H9 (cell line): ENCODE results near the gene ZFYVE19. TPM values are rescaled to one million over a fixed set of nuclear protein-coding genes. Genes with fewer than 3 reads are reported as not detected.

Experiments
- DNase-seq: peaks from one replicate; pipeline ENCODE4 v3.0.0-alpha.2; 2017
- H2AFZ ChIP-seq: one replicate; pipeline ENCODE4 v1.6.1; 2013; ENCODE audit warnings: mild to moderate bottlenecking, low read length, control low read depth, moderate library complexity
- H2AK5ac ChIP-seq: 2 replicates; pipeline ENCODE4 v1.6.1; 2013; ENCODE audit warnings: low read length, control low read depth, mixed read lengths; ENCODE audit not compliant: insufficient read length
- H2BK120ac ChIP-seq: one replicate; pipeline ENCODE4 v1.6.1; 2013; ENCODE audit warnings: low read depth, mild to moderate bottlenecking, low read length, control low read depth, inconsistent platforms; ENCODE audit not compliant: poor library complexity, severe bottlenecking
- H2BK12ac ChIP-seq: 2 replicates; pipeline ENCODE4 v1.6.1; 2013; ENCODE audit warnings: low read length, control low read depth, mixed read lengths, low read depth; ENCODE audit not compliant: insufficient read length
- H2BK15ac ChIP-seq: 2 replicates; pipeline ENCODE4 v1.6.1; 2013; ENCODE audit warnings: low read depth, low read length, control low read depth
- H2BK20ac ChIP-seq: one replicate; pipeline ENCODE4 v1.6.1; 2013; ENCODE audit warnings: low read depth, mild to moderate bottlenecking, low read length, control low read depth, inconsistent platforms; ENCODE audit not compliant: poor library complexity, severe bottlenecking
- H2BK5ac ChIP-seq: 2 replicates; pipeline ENCODE4 v1.6.1; 2013; ENCODE audit warnings: low read length, control low read depth, mixed read lengths; ENCODE audit not compliant: insufficient read length
- H3K14ac ChIP-seq: 2 replicates; pipeline ENCODE4 v1.6.1; 2013; ENCODE audit warnings: low read length, control low read depth; ENCODE audit not compliant: insufficient read depth
- H3K18ac ChIP-seq: 2 replicates; pipeline ENCODE4 v1.6.1; 2013; ENCODE audit warnings: low read depth, mild to moderate bottlenecking, mixed read lengths, low read length, control low read depth; ENCODE audit not compliant: insufficient read length
- H3K23ac ChIP-seq: 2 replicates; pipeline ENCODE4 v1.6.1; 2013; ENCODE audit warnings: low read length, control low read depth, mixed read lengths, low read depth; ENCODE audit not compliant: insufficient read length
- H3K23me2 ChIP-seq: 2 replicates; pipeline ENCODE4 v1.6.1; 2013; ENCODE audit warnings: low read depth, mild to moderate bottlenecking, mixed read lengths, low read length, control low read depth; ENCODE audit not compliant: insufficient read length, poor library complexity, severe bottlenecking
- H3K27ac ChIP-seq: 2 replicates; pipeline ENCODE4 v1.5.1; 2013; ENCODE audit warnings: low read length, control low read depth, mixed read lengths, low read depth; ENCODE audit not compliant: insufficient read length
- H3K27me3 ChIP-seq: 2 replicates; pipeline ENCODE4 v1.6.1; 2013; ENCODE audit warnings: low read length, control low read depth, inconsistent platforms; ENCODE audit not compliant: insufficient read depth
- H3K4ac ChIP-seq: 2 replicates; pipeline ENCODE4 v1.6.1; 2013; ENCODE audit warnings: low read depth, mild to moderate bottlenecking, control low read depth, inconsistent platforms, low read length, moderate library complexity
- H3K4me1 ChIP-seq: 2 replicates; pipeline ENCODE4 v1.6.1; 2013; ENCODE audit warnings: low read length, control low read depth, inconsistent platforms; ENCODE audit not compliant: insufficient read depth
- H3K4me2 ChIP-seq: 2 replicates; pipeline ENCODE4 v1.6.1; 2013; ENCODE audit warnings: low read length, control low read depth, mixed read lengths; ENCODE audit not compliant: insufficient read length, insufficient read depth
- H3K56ac ChIP-seq: 2 replicates; pipeline ENCODE4 v1.6.1; 2013; ENCODE audit warnings: low read depth, mild to moderate bottlenecking, mixed read lengths, low read length, control low read depth; ENCODE audit not compliant: insufficient read length
- H3K79me1 ChIP-seq: 2 replicates; pipeline ENCODE4 v1.6.1; 2013; ENCODE audit warnings: low read depth, mild to moderate bottlenecking, moderate library complexity, low read length, control low read depth, inconsistent platforms; ENCODE audit not compliant: insufficient read depth, poor library complexity, severe bottlenecking
- H3K79me2 ChIP-seq: 2 replicates; pipeline ENCODE4 v1.6.1; 2013; ENCODE audit warnings: low read length, control low read depth, inconsistent platforms; ENCODE audit not compliant: insufficient read depth
- H3K9ac ChIP-seq: 2 replicates; pipeline ENCODE4 v1.6.1; 2013; ENCODE audit warnings: low read length, control low read depth, mixed read lengths; ENCODE audit not compliant: insufficient read length; ENCODE audit errors: extremely low read depth
- H3K9me3 ChIP-seq: one replicate; pipeline ENCODE4 v1.6.1; 2013; ENCODE audit warnings: low read depth, low read length, inconsistent platforms; ENCODE audit not compliant: control insufficient read depth
- H3T11ph ChIP-seq: one replicate; pipeline ENCODE4 v1.6.1; 2013; ENCODE audit warnings: mild to moderate bottlenecking, low read length, control low read depth, inconsistent platforms
- H4K20me1 ChIP-seq: one replicate; pipeline ENCODE4 v1.6.1; 2013; ENCODE audit not compliant: control insufficient read depth, insufficient read length, insufficient read depth
- H4K5ac ChIP-seq: 2 replicates; pipeline ENCODE4 v1.6.1; 2013; ENCODE audit warnings: low read depth, mild to moderate bottlenecking, mixed read lengths, low read length, control low read depth; ENCODE audit not compliant: insufficient read length
- H4K8ac ChIP-seq: replicated peaks from 2 replicates; pipeline ENCODE4 v1.6.1; 2013; ENCODE audit warnings: low read length, control low read depth, mixed read lengths, low read depth; ENCODE audit not compliant: insufficient read length
- H4K91ac ChIP-seq: 2 replicates; pipeline ENCODE4 v1.6.1; 2013; ENCODE audit warnings: low read depth, mild to moderate bottlenecking, moderate library complexity, mixed read lengths, low read length, control low read depth; ENCODE audit not compliant: insufficient read length
- H3K27ac Mint-ChIP-seq, 3 experiments: 2 replicates in 2 of 3; 3 replicates in 1 of 3; pipeline ENCODE4 v1.8.0; 2020 to 2021; ENCODE audit warnings: mixed read lengths in 3 of 3, mild to moderate bottlenecking in 1 of 3, moderate library complexity in 1 of 3
- H3K27me3 Mint-ChIP-seq: 2 replicates; pipeline ENCODE4 v1.8.0; 2021; ENCODE audit warnings: low read depth, mild to moderate bottlenecking, moderate library complexity, mixed read lengths
- H3K36me3 Mint-ChIP-seq, 3 experiments: 2 replicates in 2 of 3; 3 replicates in 1 of 3; pipeline ENCODE4 v1.8.0; 2020 to 2021; ENCODE audit warnings: low read depth in 3 of 3, mixed read lengths in 3 of 3; ENCODE audit not compliant: insufficient read depth in 1 of 3
- H3K4me1 Mint-ChIP-seq, 2 experiments: 2 replicates each; pipeline ENCODE4 v1.8.0; 2020; ENCODE audit warnings: mixed read lengths in 2 of 2
- H3K4me3 Mint-ChIP-seq, 2 experiments: 2 replicates in 1 of 2; 3 replicates in 1 of 2; pipeline ENCODE4 v1.8.0; 2020 to 2021; ENCODE audit warnings: mild to moderate bottlenecking in 2 of 2, mixed read lengths in 2 of 2, moderate library complexity in 1 of 2
- H3K9me3 Mint-ChIP-seq, 2 experiments: 2 replicates in 1 of 2; 3 replicates in 1 of 2; pipeline ENCODE4 v1.8.0; 2020; ENCODE audit warnings: mild to moderate bottlenecking in 2 of 2, mixed read lengths in 2 of 2, moderate library complexity in 1 of 2
- CTCF ChIP-seq: fragments of 200-600 bp; sonication (generic); conservative IDR thresholded peaks from 3 replicates; pipeline ENCODE4 v1.8.0; 2021; ENCODE audit warnings: antibody characterized with exemption, mild to moderate bottlenecking
- WGBS: extraction: QIAGEN DNeasy Blood & Tissue Kit; methylation state at CpG from one replicate; pipeline ENCODE4 v1.1.7; 2013; ENCODE audit warnings: missing lambda C conversion rate, low lambda C conversion rate, mixed read lengths; ENCODE audit not compliant: insufficient read length; ENCODE audit errors: extremely low coverage; 5-methylcytosine and 5-hydroxymethylcytosine counted together
- total RNA-seq: library from RNA; stranded (reverse); gene quantifications from 2 replicates; pipeline ENCODE4 v1.2.1, GENCODE V29; 2021

ZFYVE19 gene
- total RNA-seq, 1 experiment from 2014 or later, result 11.3 TPM

- H2BK20ac ChIP-seq, result no peak overlapping the region
- no peak for DNase-seq
- no peak for TF ChIP-seq CTCF
- H3K9ac ChIP-seq, result peak overlapping the region; percentile 56
- H3K27me3 ChIP-seq, result no peaks in the 10 kb centered on the region
- H3K23ac ChIP-seq, result no peak overlapping the region
- Mint-ChIP-seq H3K36me3 (peaks cover 16 to 27% (median 19%) of the 10 kb centered on the region in 3 experiments), H3K9me3 (no peaks in the 10 kb centered on the region), H3K27me3 (peaks cover 4% of the 10 kb centered on the region), H3K4me1 (peaks cover 41% of the 10 kb centered on the region in 2 experiments), H3K4me3 (peak overlapping the region; percentile 87 to 94), H3K27ac (peak overlapping the region in 2 of 3 experiments; percentile 40 to 73; a peak in 2 of 7 replicates)
- no peak overlapping the region for H2AFZ ChIP-seq
- peaks cover 5% of the 10 kb centered on the region for H3K79me1 ChIP-seq
- H4K5ac ChIP-seq, result no peak overlapping the region
- no peak overlapping the region for H3K56ac ChIP-seq
- H3K27ac ChIP-seq, result no peak overlapping the region
- no peak overlapping the region for H2BK12ac ChIP-seq
- no peak overlapping the region for H2BK5ac ChIP-seq
- H3K18ac ChIP-seq, result no peak overlapping the region
- no peak overlapping the region for H2BK15ac ChIP-seq
- no peak overlapping the region for H4K91ac ChIP-seq
- WGBS, result no CpG with 5 or more reads among the region's 34 CpGs
- H3K4me2 ChIP-seq, result peak overlapping the region; percentile 71
- H3K4ac ChIP-seq, result no peak overlapping the region
- no peaks in the 10 kb centered on the region for H3K9me3 ChIP-seq
- no peak overlapping the region for H4K8ac ChIP-seq
- no peak overlapping the region for H2AK5ac ChIP-seq
- H3K14ac ChIP-seq, result peak overlapping the region; percentile 34; the same call in 1 of the 2 replicates
- H4K20me1 ChIP-seq, result no peaks in the 10 kb centered on the region
- H3K4me1 ChIP-seq, result peaks cover 17% of the 10 kb centered on the region
- H2BK120ac ChIP-seq, result no peak overlapping the region
- H3K23me2 ChIP-seq, result peaks cover 11% of the 10 kb centered on the region
- H3T11ph ChIP-seq, result no peak overlapping the region
- H3K79me2 ChIP-seq, result peaks cover 8% of the 10 kb centered on the region; the same call in 1 of the 2 replicates
Measured at GRCh38 chr15:40843261-40843884, 36.5 kb downstream of the ZFYVE19 start.
